Stimulated activated effector memory CD8-positive, alpha-beta T cell treated with anti-CD3 and anti-CD28 coated beads, Interleukin-12 subunit alpha, Interleukin-12 subunit beta, amount 100 ng/mL, for 72 hours (primary cell): ENCODE measurements around the gene NPPC.

Experiments used
- ATAC-seq: fragments of 150-1000 bp; cut with Tn5 transposase; 2 replicates; pipeline ENCODE4 v1.10.0; 2021
- DNase-seq, 2 donors: peaks; one replicate each; pipeline ENCODE4 v3.0.0; 2021 to 2022; ENCODE audit warnings: low spot score in 2 of 2
- H3K27ac Mint-ChIP-seq: one replicate; pipeline ENCODE4 v1.8.0; 2022; ENCODE audit warnings: mild to moderate bottlenecking, mixed read lengths
- H3K36me3 Mint-ChIP-seq: one replicate; pipeline ENCODE4 v1.8.0; 2022; ENCODE audit warnings: mild to moderate bottlenecking, mixed read lengths
- H3K4me1 Mint-ChIP-seq: one replicate; pipeline ENCODE4 v1.8.0; 2022; ENCODE audit warnings: mixed read lengths
- H3K4me3 Mint-ChIP-seq: one replicate; pipeline ENCODE4 v1.8.0; 2022; ENCODE audit warnings: mild to moderate bottlenecking, mixed read lengths
- H3K9me3 Mint-ChIP-seq: one replicate; pipeline ENCODE4 v1.8.0; 2022; ENCODE audit warnings: mixed read lengths

The NPPC gene

GRCh38 chr2:231942180-231942579, 16.0 kb upstream of the NPPC start:
- no peak overlapping the region for H3K27ac Mint-ChIP-seq
- H3K4me3 Mint-ChIP-seq = no peak overlapping the region
- no peaks in the 10 kb centered on the region for H3K36me3 Mint-ChIP-seq
- no peaks in the 10 kb centered on the region for H3K9me3 Mint-ChIP-seq
- no peaks in the 10 kb centered on the region for H3K4me1 Mint-ChIP-seq
- DNase-seq (no peak), ATAC-seq (no peak)

GRCh38 chr2:231941673-231942072, 15.5 kb upstream of the NPPC start:
- H3K36me3 Mint-ChIP-seq = no peaks in the 10 kb centered on the region
- no peak overlapping the region for H3K27ac Mint-ChIP-seq

GRCh38 chr2:231940795-231941194, 14.6 kb upstream of the NPPC start:
- Mint-ChIP-seq H3K4me1 (no peaks in the 10 kb centered on the region), H3K9me3 (no peaks in the 10 kb centered on the region), H3K36me3 (no peaks in the 10 kb centered on the region), H3K4me3 (no peak overlapping the region), H3K27ac (no peak overlapping the region)
- ATAC-seq = no peak
- DNase-seq = peak in 1 of 2 donors; percentile 28

More at GRCh38 chr2:231941673-231942072, 15.5 kb upstream of the NPPC start:
- H3K4me3 Mint-ChIP-seq = no peak overlapping the region
- H3K9me3 Mint-ChIP-seq = no peaks in the 10 kb centered on the region
- ATAC-seq (no peak), DNase-seq (no peak)
- H3K4me1 Mint-ChIP-seq = no peaks in the 10 kb centered on the region

GRCh38 chr2:231939022-231939421, 12.8 kb upstream of the NPPC start:
- Mint-ChIP-seq H3K27ac (no peak overlapping the region), H3K36me3 (no peaks in the 10 kb centered on the region), H3K4me3 (no peak overlapping the region), H3K9me3 (no peaks in the 10 kb centered on the region), H3K4me1 (no peaks in the 10 kb centered on the region)
- no peak for ATAC-seq
- DNase-seq = peak in 1 of 2 donors; percentile 38

- Mint-ChIP-seq H3K4me1 (no peaks in the 10 kb centered on the region), H3K36me3 (no peaks in the 10 kb centered on the region), H3K9me3 (no peaks in the 10 kb centered on the region), H3K27ac (no peak overlapping the region), H3K4me3 (no peak overlapping the region)
- DNase-seq (no peak), ATAC-seq (no peak)
These were observed 10.9 kb upstream of the NPPC start for GRCh38 chr2:231937057-231937456.

GRCh38 chr2:231936491-231936890, 10.3 kb upstream of the NPPC start:
- Mint-ChIP-seq H3K4me3 (no peak overlapping the region), H3K4me1 (no peaks in the 10 kb centered on the region), H3K36me3 (no peaks in the 10 kb centered on the region), H3K9me3 (no peaks in the 10 kb centered on the region), H3K27ac (no peak overlapping the region)
- DNase-seq (no peak), ATAC-seq (no peak)

GRCh38 chr2:231935815-231936214, 9.6 kb upstream of the NPPC start:
- no peaks in the 10 kb centered on the region for H3K9me3 Mint-ChIP-seq

GRCh38 chr2:231935207-231935524, 9.0 kb upstream of the NPPC start:
- Mint-ChIP-seq H3K4me1 (no peaks in the 10 kb centered on the region), H3K36me3 (no peaks in the 10 kb centered on the region), H3K9me3 (no peaks in the 10 kb centered on the region), H3K27ac (no peak overlapping the region), H3K4me3 (no peak overlapping the region)
- ATAC-seq (no peak), DNase-seq (no peak)

More at GRCh38 chr2:231935815-231936214, 9.6 kb upstream of the NPPC start:
- Mint-ChIP-seq H3K27ac (no peak overlapping the region), H3K4me3 (no peak overlapping the region), H3K4me1 (no peaks in the 10 kb centered on the region), H3K36me3 (no peaks in the 10 kb centered on the region)
- ATAC-seq = no peak
- no peak for DNase-seq

GRCh38 chr2:231934441-231935206, 8.4 kb upstream of the NPPC start:
- Mint-ChIP-seq H3K4me3 (no peak overlapping the region), H3K27ac (no peak overlapping the region), H3K9me3 (no peaks in the 10 kb centered on the region), H3K4me1 (no peaks in the 10 kb centered on the region), H3K36me3 (no peaks in the 10 kb centered on the region)
- ATAC-seq (no peak), DNase-seq (no peak)

GRCh38 chr2:231933916-231934401, 7.8 kb upstream of the NPPC start:
- DNase-seq (peak in 1 of 2 donors; percentile 45), ATAC-seq (peak; percentile 30)
- Mint-ChIP-seq H3K4me3 (no peak overlapping the region), H3K27ac (no peak overlapping the region), H3K9me3 (no peaks in the 10 kb centered on the region), H3K36me3 (no peaks in the 10 kb centered on the region), H3K4me1 (no peaks in the 10 kb centered on the region)

GRCh38 chr2:231932985-231933915, 7.1 kb upstream of the NPPC start:
- DNase-seq = peak in 1 of 2 donors; percentile 46
- Mint-ChIP-seq H3K4me3 (no peak overlapping the region), H3K9me3 (no peaks in the 10 kb centered on the region), H3K4me1 (no peaks in the 10 kb centered on the region), H3K36me3 (no peaks in the 10 kb centered on the region), H3K27ac (no peak overlapping the region)
- peak; percentile 3 for ATAC-seq

- Mint-ChIP-seq H3K4me3 (no peak overlapping the region), H3K36me3 (no peaks in the 10 kb centered on the region), H3K9me3 (no peaks in the 10 kb centered on the region), H3K27ac (no peak overlapping the region), H3K4me1 (no peaks in the 10 kb centered on the region)
- DNase-seq (no peak), ATAC-seq (no peak)
These were observed 6.4 kb upstream of the NPPC start for GRCh38 chr2:231932711-231932970.

GRCh38 chr2:231931481-231931915, 5.3 kb upstream of the NPPC start:
- Mint-ChIP-seq H3K4me1 (peaks cover 11% of the 10 kb centered on the region), H3K36me3 (no peaks in the 10 kb centered on the region), H3K4me3 (no peak overlapping the region), H3K9me3 (no peaks in the 10 kb centered on the region), H3K27ac (no peak overlapping the region)
- DNase-seq (no peak), ATAC-seq (no peak)

GRCh38 chr2:231930593-231931281, 4.5 kb upstream of the NPPC start:
- Mint-ChIP-seq H3K4me3 (no peak overlapping the region), H3K9me3 (no peaks in the 10 kb centered on the region), H3K27ac (no peak overlapping the region), H3K4me1 (peaks cover 12% of the 10 kb centered on the region), H3K36me3 (no peaks in the 10 kb centered on the region)
- ATAC-seq (no peak), DNase-seq (peak in 1 of 2 donors; percentile 43)

- peaks cover 12% of the 10 kb centered on the region for H3K4me1 Mint-ChIP-seq
- DNase-seq = peak in 1 of 2 donors; percentile 62
These were observed 3.9 kb upstream of the NPPC start for GRCh38 chr2:231929961-231930592.

More at GRCh38 chr2:231929961-231930592, 3.9 kb upstream of the NPPC start:
- H3K4me3 Mint-ChIP-seq = no peak overlapping the region
- ATAC-seq = no peak
- H3K9me3 Mint-ChIP-seq = no peaks in the 10 kb centered on the region
- H3K27ac Mint-ChIP-seq = no peak overlapping the region
- no peaks in the 10 kb centered on the region for H3K36me3 Mint-ChIP-seq
